ENCODE data around the gene SMTNL2.
"Not testable (repeated sequence)": the region's sequence is repeated elsewhere in the genome, so short reads cannot be mapped to it uniquely, and the experiment has no call there.

The SMTNL2 gene

DNA sequence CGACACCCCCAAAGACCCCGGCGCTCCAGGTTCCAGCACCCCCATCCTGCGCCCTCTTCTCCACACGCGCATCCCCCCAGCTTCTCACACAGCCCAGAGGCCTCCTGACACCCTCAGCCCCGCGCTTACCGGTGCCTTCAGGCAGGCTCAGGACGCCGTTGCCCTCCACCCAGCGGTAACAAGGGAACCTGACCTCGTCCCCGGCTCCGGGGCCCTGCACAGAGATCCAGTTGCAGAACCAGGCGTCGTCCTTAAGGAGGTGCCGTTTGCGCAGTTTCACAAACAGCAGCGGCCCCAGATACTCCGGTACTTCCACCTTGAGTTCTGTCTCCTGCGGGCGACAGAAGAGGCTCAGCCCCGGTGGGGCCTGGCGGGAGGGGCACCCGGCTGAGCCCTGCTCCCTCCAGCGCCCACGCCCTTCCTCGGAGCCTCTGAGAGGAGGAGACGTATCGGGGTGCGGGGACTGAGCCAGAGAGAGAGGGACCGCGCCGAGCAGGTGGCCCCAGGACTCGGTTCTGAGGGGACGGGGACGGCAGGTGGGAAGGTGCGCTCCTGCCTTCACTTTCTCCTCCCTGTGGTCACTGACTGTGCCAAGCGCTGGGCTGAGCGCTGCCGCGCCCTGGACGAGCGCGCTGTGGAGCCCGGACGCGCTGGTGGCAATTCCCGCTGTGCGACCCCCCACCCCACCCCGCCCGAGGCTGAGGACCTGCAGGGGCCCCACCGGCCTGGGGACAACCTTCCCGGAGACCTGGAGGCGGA lies 55.2 kb downstream of the SMTNL2 start:
- DNase-seq, result not testable (repeated sequence)

DNA sequence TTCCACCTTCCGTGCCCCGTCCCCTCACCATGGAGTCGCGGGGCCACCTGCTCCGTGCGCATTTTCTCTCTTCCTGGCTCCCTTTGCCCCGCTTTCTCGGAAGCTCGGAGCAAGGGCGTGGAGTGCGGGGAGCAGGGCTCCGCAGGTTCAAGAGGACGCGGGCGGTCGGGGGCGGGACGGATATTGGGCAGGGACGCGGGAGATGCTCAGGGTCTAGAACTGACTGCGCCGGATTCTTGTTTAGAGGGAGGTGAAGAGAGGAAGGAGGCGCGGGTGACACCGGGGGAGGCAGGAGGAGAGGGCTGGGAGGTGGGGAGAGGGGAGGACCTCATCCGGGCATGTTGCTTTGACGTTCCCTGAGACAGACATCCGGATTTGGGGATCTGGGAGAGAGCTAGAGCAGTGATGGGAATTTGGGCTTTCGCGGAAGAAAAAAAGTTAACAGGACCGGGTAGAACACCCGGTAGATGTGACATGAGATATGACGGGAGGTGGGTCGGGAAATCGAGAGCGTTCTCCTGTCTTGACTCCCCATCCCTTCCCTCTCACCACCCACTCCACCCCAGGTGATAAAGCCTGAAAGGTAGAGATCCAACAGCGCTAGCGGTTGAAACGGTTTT lies 56.4 kb downstream of the SMTNL2 start:
- DNase-seq, result not testable (repeated sequence)

- no peak for DNase-seq
These were observed 57.2 kb downstream of the SMTNL2 start, which contains the start of gene ALOX15 for GRCh38 chr17:4641297-4642195. Gene ALOX15 (minus strand): TSS chr17:4641678. CDS start chr17:4641651, 27 bp downstream.

- no peak for DNase-seq
These were observed 58.0 kb downstream of the SMTNL2 start for GRCh38 chr17:4642286-4642685.

- no peak for DNase-seq
These were observed 59.3 kb downstream of the SMTNL2 start for GRCh38 chr17:4643676-4644075.

DNA sequence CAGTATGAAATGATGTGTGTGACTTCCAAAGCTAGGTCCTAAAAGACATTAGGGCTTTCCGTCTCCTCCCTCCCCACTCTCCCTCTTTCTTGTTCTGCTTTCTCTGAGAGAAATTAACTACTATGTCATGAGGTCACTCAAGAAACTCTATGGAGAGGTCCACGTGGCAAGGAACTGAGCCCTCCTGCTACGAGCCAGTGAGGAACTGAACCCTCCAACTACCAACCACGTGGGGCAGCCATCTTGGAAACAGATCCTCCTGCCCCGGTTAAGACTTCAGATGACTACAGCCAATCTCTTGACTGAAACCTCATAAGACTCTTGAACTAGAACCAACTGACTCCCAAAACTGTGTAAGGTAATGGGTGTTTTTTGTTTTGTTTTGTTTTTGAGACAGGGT lies 61.3 kb downstream of the SMTNL2 start:
- no peak for DNase-seq

DNA sequence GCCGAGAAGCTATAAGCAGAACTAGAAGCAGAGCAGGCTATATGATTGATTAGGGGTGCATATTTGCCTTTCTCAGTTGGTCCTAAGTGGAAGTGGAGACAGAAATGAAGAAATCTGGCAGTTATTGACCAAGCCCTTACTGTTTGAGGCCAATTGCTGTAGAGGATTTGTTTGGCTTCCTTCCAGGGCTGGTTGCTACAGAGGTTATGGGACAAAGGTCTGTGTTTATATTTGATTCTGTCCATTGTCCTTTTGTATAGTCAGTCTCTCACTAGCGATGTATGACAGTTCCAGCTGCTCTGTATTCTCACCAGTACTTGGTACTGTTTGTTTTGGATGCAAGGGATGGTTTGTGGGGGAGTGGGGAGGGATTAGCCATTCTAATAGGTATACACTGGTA lies 64.4 kb downstream of the SMTNL2 start:
- DNase-seq, result no peak

- no peak for DNase-seq
These were observed 68.7 kb downstream of the SMTNL2 start for GRCh38 chr17:4652997-4653396.

- not testable (repeated sequence) for DNase-seq
These were observed 71.6 kb downstream of the SMTNL2 start for GRCh38 chr17:4655933-4656332.

- DNase-seq, result no peak
These were observed 73.3 kb downstream of the SMTNL2 start for GRCh38 chr17:4657678-4658077.
